Lower lobe of right lung (tissue), 2 donors: Measurements from ENCODE around the gene PRRT2. TPM values are rescaled to one million over a fixed set of nuclear protein-coding genes. Genes with fewer than 3 reads are reported as not detected.

Experiments
- ATAC-seq, 2 donors: fragments of 200-7000 bp; cut with Tn5 transposase; one replicate each; pipeline ENCODE4 v1.9.1; 2020 to 2022; ENCODE audit warnings: mild to moderate bottlenecking in 2 of 2, moderate library complexity in 2 of 2
- DNase-seq: peaks from one replicate; pipeline ENCODE4 v3.0.0-alpha.2; 2020
- H3K27ac ChIP-seq: fragments of 200-600 bp; one replicate; pipeline ENCODE4 v1.8.0; 2022
- H3K27me3 ChIP-seq: fragments of 200-600 bp; one replicate; pipeline ENCODE4 v1.8.0; 2022; ENCODE audit warnings: low read depth
- H3K36me3 ChIP-seq: fragments of 200-600 bp; one replicate; pipeline ENCODE4 v1.8.0; 2022; ENCODE audit warnings: mild to moderate bottlenecking
- H3K4me1 ChIP-seq: fragments of 200-600 bp; one replicate; pipeline ENCODE4 v1.8.0; 2022
- H3K4me3 ChIP-seq: fragments of 200-600 bp; one replicate; pipeline ENCODE4 v1.8.0; 2022; ENCODE audit warnings: mild to moderate bottlenecking
- H3K9me3 ChIP-seq: fragments of 200-600 bp; one replicate; pipeline ENCODE4 v1.8.0; 2022
- intact Hi-C: fragments of 100-400 bp; cut with DNase I; formaldehyde crosslinking; loops from one replicate; pipeline ENCODE4 v1.11.0; 2022
- total RNA-seq: library from RNA; stranded (reverse); fragmentation: NEBNext Ultra II Directional; extraction: Animal tissue kit (Norgen Biotek cat#: 25700); gene quantifications from one replicate; pipeline ENCODE4 v1.2.1, GENCODE V29; 2021
- TF ChIP-seq, protein P1 (sequence below): fragments of 200-600 bp; IDR thresholded peaks from one replicate; pipeline ENCODE4 v1.8.0; 2022; ENCODE audit warnings: antibody characterized with exemption, mild to moderate bottlenecking
- donor health status: DM: no; HTN: yes; CAD: no; lungs with severe emphysema.

PRRT2 gene
- total RNA-seq, 1 donor from 2014 or later = 3.2 TPM

DNA sequence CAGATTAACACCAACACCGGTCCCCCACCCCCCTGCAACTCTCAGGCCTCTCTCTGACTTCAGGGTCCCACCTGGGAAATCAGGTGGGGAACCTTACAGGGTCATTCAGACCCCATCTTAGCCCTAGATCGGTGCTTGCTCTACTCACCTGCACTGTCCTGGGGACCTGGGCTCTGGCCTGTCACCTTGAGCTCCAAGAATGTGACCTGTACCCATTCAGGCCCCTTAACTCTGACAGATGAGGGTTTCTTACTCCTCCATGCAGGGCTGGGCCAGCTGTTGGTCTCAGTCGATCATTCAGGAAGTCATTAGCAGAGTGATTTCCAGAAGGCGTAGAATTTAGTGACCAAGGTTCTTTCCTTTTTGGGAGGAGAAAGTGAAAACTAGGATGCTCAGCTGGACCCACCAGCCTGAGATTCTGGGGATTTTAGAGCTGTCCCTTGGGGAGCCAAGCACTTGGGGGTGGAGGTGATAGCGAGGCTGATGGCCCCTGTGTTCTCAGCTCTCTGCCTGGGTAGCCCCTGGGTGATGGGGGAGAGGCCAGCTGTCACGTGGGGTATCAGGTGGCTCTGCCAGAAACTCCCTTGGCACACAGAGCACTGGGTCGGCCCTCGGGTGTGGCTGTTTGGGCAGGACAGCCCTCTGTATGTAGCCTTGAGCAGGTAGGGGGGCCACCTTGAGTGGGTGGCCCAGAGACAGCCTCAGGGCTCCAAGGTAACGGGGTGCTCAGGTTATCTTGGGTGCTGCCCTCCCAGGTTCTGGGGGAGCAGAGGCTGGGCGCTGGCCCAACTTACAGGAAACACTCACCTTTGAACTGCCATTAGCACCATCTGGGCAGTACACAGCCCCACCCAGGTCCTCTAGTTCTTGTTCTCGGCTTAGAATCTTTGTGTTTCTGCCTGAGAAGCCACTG lies 9.0 kb downstream of the PRRT2 start:
- Histone ChIP-seq H3K27me3 (no peaks in the 10 kb centered on the region), H3K4me3 (peak overlapping the region; percentile 79), H3K4me1 (peaks cover 87% of the 10 kb centered on the region), H3K27ac (peak overlapping the region; percentile 89), H3K9me3 (no peaks in the 10 kb centered on the region), H3K36me3 (peaks cover 27% of the 10 kb centered on the region)
- TF ChIP-seq, protein P1, sequence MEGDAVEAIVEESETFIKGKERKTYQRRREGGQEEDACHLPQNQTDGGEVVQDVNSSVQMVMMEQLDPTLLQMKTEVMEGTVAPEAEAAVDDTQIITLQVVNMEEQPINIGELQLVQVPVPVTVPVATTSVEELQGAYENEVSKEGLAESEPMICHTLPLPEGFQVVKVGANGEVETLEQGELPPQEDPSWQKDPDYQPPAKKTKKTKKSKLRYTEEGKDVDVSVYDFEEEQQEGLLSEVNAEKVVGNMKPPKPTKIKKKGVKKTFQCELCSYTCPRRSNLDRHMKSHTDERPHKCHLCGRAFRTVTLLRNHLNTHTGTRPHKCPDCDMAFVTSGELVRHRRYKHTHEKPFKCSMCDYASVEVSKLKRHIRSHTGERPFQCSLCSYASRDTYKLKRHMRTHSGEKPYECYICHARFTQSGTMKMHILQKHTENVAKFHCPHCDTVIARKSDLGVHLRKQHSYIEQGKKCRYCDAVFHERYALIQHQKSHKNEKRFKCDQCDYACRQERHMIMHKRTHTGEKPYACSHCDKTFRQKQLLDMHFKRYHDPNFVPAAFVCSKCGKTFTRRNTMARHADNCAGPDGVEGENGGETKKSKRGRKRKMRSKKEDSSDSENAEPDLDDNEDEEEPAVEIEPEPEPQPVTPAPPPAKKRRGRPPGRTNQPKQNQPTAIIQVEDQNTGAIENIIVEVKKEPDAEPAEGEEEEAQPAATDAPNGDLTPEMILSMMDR = no peak
- peak; percentile 76 to 80 for ATAC-seq
- intact Hi-C loops = no loop called here
- peak; percentile 87 for DNase-seq

GRCh38 chr16:29821643-29822115 lies 9.7 kb downstream of the PRRT2 start:
- DNase-seq = peak; percentile 62

DNA sequence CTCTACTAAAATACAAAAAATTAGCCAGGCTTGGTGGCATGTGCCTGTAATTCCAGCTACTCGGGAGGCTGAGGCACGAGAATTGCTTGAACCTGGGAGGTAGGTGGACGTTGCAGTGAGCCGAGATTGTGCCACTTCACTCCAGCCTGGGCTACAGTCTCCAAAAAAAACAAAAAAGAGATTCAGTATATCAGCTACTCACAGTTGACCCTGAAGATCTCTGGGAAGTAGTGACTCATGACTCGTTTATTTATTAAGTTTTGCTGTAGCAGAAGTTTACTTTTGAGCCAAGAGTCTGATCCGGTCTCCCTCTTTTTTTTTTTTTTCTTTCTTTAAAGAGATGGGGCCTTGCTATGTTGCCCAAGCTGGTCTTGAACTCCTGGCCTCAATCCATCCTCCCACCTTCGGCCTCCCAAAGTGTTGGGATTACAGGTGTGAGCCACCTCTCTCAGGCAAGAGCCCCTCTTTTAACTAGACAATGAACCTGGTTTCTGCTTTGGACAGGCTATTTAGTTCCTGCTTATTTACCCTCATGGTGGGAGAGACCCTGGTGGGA lies 12.7 kb downstream of the PRRT2 start:
- TF ChIP-seq, protein P1 = no peak
- H3K36me3 ChIP-seq = peaks cover 8% of the 10 kb centered on the region
- intact Hi-C loops = no loop called here
- H3K9me3 ChIP-seq = no peaks in the 10 kb centered on the region
- DNase-seq = no peak
- peak overlapping the region; percentile 19 for H3K4me3 ChIP-seq
- peak overlapping the region; percentile 89 for H3K27ac ChIP-seq
- H3K4me1 ChIP-seq = peaks cover 92% of the 10 kb centered on the region
- peak in 1 of 2 donors; percentile 9 for ATAC-seq
- H3K27me3 ChIP-seq = no peaks in the 10 kb centered on the region

More at GRCh38 chr16:29821643-29822115, 9.7 kb downstream of the PRRT2 start:
- TF ChIP-seq, protein P1 = no peak
- Histone ChIP-seq H3K27ac (peak overlapping the region; percentile 89), H3K9me3 (no peaks in the 10 kb centered on the region), H3K4me1 (peaks cover 93% of the 10 kb centered on the region), H3K27me3 (no peaks in the 10 kb centered on the region), H3K4me3 (peak overlapping the region; percentile 79), H3K36me3 (peaks cover 28% of the 10 kb centered on the region)
- peak; percentile 69 to 70 for ATAC-seq
- intact Hi-C loops = no loop called here

- DNase-seq = no peak
- intact Hi-C loops = no loop called here
- Histone ChIP-seq H3K4me3 (peak overlapping the region; percentile 19), H3K4me1 (peaks cover 90% of the 10 kb centered on the region), H3K9me3 (no peaks in the 10 kb centered on the region), H3K27me3 (no peaks in the 10 kb centered on the region), H3K27ac (peak overlapping the region; percentile 89), H3K36me3 (peaks cover 14% of the 10 kb centered on the region)
- ATAC-seq = no peak
- TF ChIP-seq, protein P1 = no peak
Observed at GRCh38 chr16:29825145-29826044, 13.4 kb downstream of the PRRT2 start.

GRCh38 chr16:29826342-29826695 lies 14.3 kb downstream of the PRRT2 start:
- DNase-seq (no peak), ATAC-seq (no peak)
- H3K27me3 ChIP-seq = no peaks in the 10 kb centered on the region
- peak overlapping the region; percentile 89 for H3K27ac ChIP-seq
- TF ChIP-seq, protein P1 = no peak
- H3K4me3 ChIP-seq = no peak overlapping the region
- peaks cover 23% of the 10 kb centered on the region for H3K36me3 ChIP-seq
- H3K9me3 ChIP-seq = no peaks in the 10 kb centered on the region
- intact Hi-C loops = no loop called here
- H3K4me1 ChIP-seq = peaks cover 86% of the 10 kb centered on the region
